Ramos (cell line): ENCODE measurements around the gene CAMK2G.

ENCODE experiments used
- in situ Hi-C: fragments of 300-500 bp; cut with MboI; formaldehyde crosslinking; loops from one replicate; pipeline ENCODE4 v1.14.3; 2022; ENCODE audit warnings: low sequenced_read_pairs; ENCODE audit not compliant: unreplicated experiment

Gene CAMK2G

GRCh38 chr10:73865459-73866442, 8.6 kb downstream of the CAMK2G start:
- in situ Hi-C loops, result no loop called here

- in situ Hi-C loops, result no loop called here
Measured at GRCh38 chr10:73865107-73865458, 9.3 kb downstream of the CAMK2G start.

- in situ Hi-C loops, result no loop called here
Measured at GRCh38 chr10:73864229-73864628, 10.1 kb downstream of the CAMK2G start.

- in situ Hi-C loops, result no loop called here
Measured at GRCh38 chr10:73863039-73863817, 11.1 kb downstream of the CAMK2G start.

- in situ Hi-C loops, result no loop called here
Measured at GRCh38 chr10:73862011-73862410, 12.3 kb downstream of the CAMK2G start.

GRCh38 chr10:73859784-73860491, 14.4 kb downstream of the CAMK2G start:
- in situ Hi-C loops, result no loop called here

GRCh38 chr10:73859428-73859783, 14.9 kb downstream of the CAMK2G start:
- in situ Hi-C loops, result no loop called here

- in situ Hi-C loops, result no loop called here
Measured at GRCh38 chr10:73858750-73859427, 15.5 kb downstream of the CAMK2G start.

- in situ Hi-C loops, result no loop called here
Measured at GRCh38 chr10:73858013-73858708, 16.2 kb downstream of the CAMK2G start.

- in situ Hi-C loops, result no loop called here
Measured at GRCh38 chr10:73857446-73857845, 16.9 kb downstream of the CAMK2G start.

GRCh38 chr10:73856261-73856660, 18.1 kb downstream of the CAMK2G start:
- in situ Hi-C loops, result no loop called here

GRCh38 chr10:73855413-73855812, 18.9 kb downstream of the CAMK2G start:
- in situ Hi-C loops, result no loop called here

- in situ Hi-C loops, result no loop called here
Measured at GRCh38 chr10:73854310-73854709, 20.0 kb downstream of the CAMK2G start.

- in situ Hi-C loops, result no loop called here
Measured at GRCh38 chr10:73853196-73853595, 21.2 kb downstream of the CAMK2G start.

GRCh38 chr10:73850863-73851461, 23.4 kb downstream of the CAMK2G start:
- in situ Hi-C loops, result no loop called here

- in situ Hi-C loops, result no loop called here
Measured at GRCh38 chr10:73850211-73850610, 24.1 kb downstream of the CAMK2G start.

GRCh38 chr10:73848821-73849489, 25.4 kb downstream of the CAMK2G start:
- in situ Hi-C loops, result loop anchor here (5.0 kb wide), 1 partner anchor 33 kb away; no protein-coding TSS in a partner anchor

GRCh38 chr10:73847031-73847430, 27.3 kb downstream of the CAMK2G start:
- in situ Hi-C loops, result loop anchor here (5.0 kb wide), 1 partner anchor 35 kb away; no protein-coding TSS in a partner anchor

GRCh38 chr10:73843261-73843660, 31.1 kb downstream of the CAMK2G start:
- in situ Hi-C loops, result no loop called here
